H9 (cell line): ENCODE results near the gene SOCS7. TPM values are rescaled to one million over a fixed set of nuclear protein-coding genes. Genes with fewer than 3 reads are reported as not detected.
A peak's percentile ranks its signal among the peaks of the same experiment; 100 is the strongest.

ENCODE experiments used
- DNase-seq: peaks from one replicate; pipeline ENCODE4 v3.0.0-alpha.2; 2017
- H2AFZ ChIP-seq: one replicate; pipeline ENCODE4 v1.6.1; 2013; ENCODE audit warnings: mild to moderate bottlenecking, low read length, control low read depth, moderate library complexity
- H2AK5ac ChIP-seq: 2 replicates; pipeline ENCODE4 v1.6.1; 2013; ENCODE audit warnings: low read length, control low read depth, mixed read lengths; ENCODE audit not compliant: insufficient read length
- H2BK120ac ChIP-seq: one replicate; pipeline ENCODE4 v1.6.1; 2013; ENCODE audit warnings: low read depth, mild to moderate bottlenecking, low read length, control low read depth, inconsistent platforms; ENCODE audit not compliant: poor library complexity, severe bottlenecking
- H2BK12ac ChIP-seq: 2 replicates; pipeline ENCODE4 v1.6.1; 2013; ENCODE audit warnings: low read length, control low read depth, mixed read lengths, low read depth; ENCODE audit not compliant: insufficient read length
- H2BK15ac ChIP-seq: 2 replicates; pipeline ENCODE4 v1.6.1; 2013; ENCODE audit warnings: low read depth, low read length, control low read depth
- H2BK20ac ChIP-seq: one replicate; pipeline ENCODE4 v1.6.1; 2013; ENCODE audit warnings: low read depth, mild to moderate bottlenecking, low read length, control low read depth, inconsistent platforms; ENCODE audit not compliant: poor library complexity, severe bottlenecking
- H2BK5ac ChIP-seq: 2 replicates; pipeline ENCODE4 v1.6.1; 2013; ENCODE audit warnings: low read length, control low read depth, mixed read lengths; ENCODE audit not compliant: insufficient read length
- H3K14ac ChIP-seq: 2 replicates; pipeline ENCODE4 v1.6.1; 2013; ENCODE audit warnings: low read length, control low read depth; ENCODE audit not compliant: insufficient read depth
- H3K18ac ChIP-seq: 2 replicates; pipeline ENCODE4 v1.6.1; 2013; ENCODE audit warnings: low read depth, mild to moderate bottlenecking, mixed read lengths, low read length, control low read depth; ENCODE audit not compliant: insufficient read length
- H3K23ac ChIP-seq: 2 replicates; pipeline ENCODE4 v1.6.1; 2013; ENCODE audit warnings: low read length, control low read depth, mixed read lengths, low read depth; ENCODE audit not compliant: insufficient read length
- H3K23me2 ChIP-seq: 2 replicates; pipeline ENCODE4 v1.6.1; 2013; ENCODE audit warnings: low read depth, mild to moderate bottlenecking, mixed read lengths, low read length, control low read depth; ENCODE audit not compliant: insufficient read length, poor library complexity, severe bottlenecking
- H3K27ac ChIP-seq: 2 replicates; pipeline ENCODE4 v1.5.1; 2013; ENCODE audit warnings: low read length, control low read depth, mixed read lengths, low read depth; ENCODE audit not compliant: insufficient read length
- H3K27me3 ChIP-seq: 2 replicates; pipeline ENCODE4 v1.6.1; 2013; ENCODE audit warnings: low read length, control low read depth, inconsistent platforms; ENCODE audit not compliant: insufficient read depth
- H3K4ac ChIP-seq: 2 replicates; pipeline ENCODE4 v1.6.1; 2013; ENCODE audit warnings: low read depth, mild to moderate bottlenecking, control low read depth, inconsistent platforms, low read length, moderate library complexity
- H3K4me1 ChIP-seq: 2 replicates; pipeline ENCODE4 v1.6.1; 2013; ENCODE audit warnings: low read length, control low read depth, inconsistent platforms; ENCODE audit not compliant: insufficient read depth
- H3K4me2 ChIP-seq: 2 replicates; pipeline ENCODE4 v1.6.1; 2013; ENCODE audit warnings: low read length, control low read depth, mixed read lengths; ENCODE audit not compliant: insufficient read length, insufficient read depth
- H3K56ac ChIP-seq: 2 replicates; pipeline ENCODE4 v1.6.1; 2013; ENCODE audit warnings: low read depth, mild to moderate bottlenecking, mixed read lengths, low read length, control low read depth; ENCODE audit not compliant: insufficient read length
- H3K79me1 ChIP-seq: 2 replicates; pipeline ENCODE4 v1.6.1; 2013; ENCODE audit warnings: low read depth, mild to moderate bottlenecking, moderate library complexity, low read length, control low read depth, inconsistent platforms; ENCODE audit not compliant: insufficient read depth, poor library complexity, severe bottlenecking
- H3K79me2 ChIP-seq: 2 replicates; pipeline ENCODE4 v1.6.1; 2013; ENCODE audit warnings: low read length, control low read depth, inconsistent platforms; ENCODE audit not compliant: insufficient read depth
- H3K9ac ChIP-seq: 2 replicates; pipeline ENCODE4 v1.6.1; 2013; ENCODE audit warnings: low read length, control low read depth, mixed read lengths; ENCODE audit not compliant: insufficient read length; ENCODE audit errors: extremely low read depth
- H3K9me3 ChIP-seq: one replicate; pipeline ENCODE4 v1.6.1; 2013; ENCODE audit warnings: low read depth, low read length, inconsistent platforms; ENCODE audit not compliant: control insufficient read depth
- H3T11ph ChIP-seq: one replicate; pipeline ENCODE4 v1.6.1; 2013; ENCODE audit warnings: mild to moderate bottlenecking, low read length, control low read depth, inconsistent platforms
- H4K20me1 ChIP-seq: one replicate; pipeline ENCODE4 v1.6.1; 2013; ENCODE audit not compliant: control insufficient read depth, insufficient read length, insufficient read depth
- H4K5ac ChIP-seq: 2 replicates; pipeline ENCODE4 v1.6.1; 2013; ENCODE audit warnings: low read depth, mild to moderate bottlenecking, mixed read lengths, low read length, control low read depth; ENCODE audit not compliant: insufficient read length
- H4K8ac ChIP-seq: replicated peaks from 2 replicates; pipeline ENCODE4 v1.6.1; 2013; ENCODE audit warnings: low read length, control low read depth, mixed read lengths, low read depth; ENCODE audit not compliant: insufficient read length
- H4K91ac ChIP-seq: 2 replicates; pipeline ENCODE4 v1.6.1; 2013; ENCODE audit warnings: low read depth, mild to moderate bottlenecking, moderate library complexity, mixed read lengths, low read length, control low read depth; ENCODE audit not compliant: insufficient read length
- H3K27ac Mint-ChIP-seq, 3 experiments: 2 replicates in 2 of 3; 3 replicates in 1 of 3; pipeline ENCODE4 v1.8.0; 2020 to 2021; ENCODE audit warnings: mixed read lengths in 3 of 3, mild to moderate bottlenecking in 1 of 3, moderate library complexity in 1 of 3
- H3K27me3 Mint-ChIP-seq: 2 replicates; pipeline ENCODE4 v1.8.0; 2021; ENCODE audit warnings: low read depth, mild to moderate bottlenecking, moderate library complexity, mixed read lengths
- H3K36me3 Mint-ChIP-seq, 3 experiments: 2 replicates in 2 of 3; 3 replicates in 1 of 3; pipeline ENCODE4 v1.8.0; 2020 to 2021; ENCODE audit warnings: low read depth in 3 of 3, mixed read lengths in 3 of 3; ENCODE audit not compliant: insufficient read depth in 1 of 3
- H3K4me1 Mint-ChIP-seq, 2 experiments: 2 replicates each; pipeline ENCODE4 v1.8.0; 2020; ENCODE audit warnings: mixed read lengths in 2 of 2
- H3K4me3 Mint-ChIP-seq, 2 experiments: 2 replicates in 1 of 2; 3 replicates in 1 of 2; pipeline ENCODE4 v1.8.0; 2020 to 2021; ENCODE audit warnings: mild to moderate bottlenecking in 2 of 2, mixed read lengths in 2 of 2, moderate library complexity in 1 of 2
- H3K9me3 Mint-ChIP-seq, 2 experiments: 2 replicates in 1 of 2; 3 replicates in 1 of 2; pipeline ENCODE4 v1.8.0; 2020; ENCODE audit warnings: mild to moderate bottlenecking in 2 of 2, mixed read lengths in 2 of 2, moderate library complexity in 1 of 2
- CTCF ChIP-seq: fragments of 200-600 bp; sonication (generic); conservative IDR thresholded peaks from 3 replicates; pipeline ENCODE4 v1.8.0; 2021; ENCODE audit warnings: antibody characterized with exemption, mild to moderate bottlenecking
- WGBS: extraction: QIAGEN DNeasy Blood & Tissue Kit; methylation state at CpG from one replicate; pipeline ENCODE4 v1.1.7; 2013; ENCODE audit warnings: missing lambda C conversion rate, low lambda C conversion rate, mixed read lengths; ENCODE audit not compliant: insufficient read length; ENCODE audit errors: extremely low coverage; 5-methylcytosine and 5-hydroxymethylcytosine counted together
- total RNA-seq: library from RNA; stranded (reverse); gene quantifications from 2 replicates; pipeline ENCODE4 v1.2.1, GENCODE V29; 2021

The SOCS7 gene
- total RNA-seq, 1 experiment from 2014 or later = 31.0 TPM

- peak overlapping the region; percentile 12 for H3K4me2 ChIP-seq
- no peaks in the 10 kb centered on the region for H3K27me3 Mint-ChIP-seq
- H3K23me2 ChIP-seq = peaks cover 8% of the 10 kb centered on the region
- WGBS = no CpG with 5 or more reads among the region's 7 CpGs
- H2AFZ ChIP-seq = no peak overlapping the region
- H3K79me2 ChIP-seq = peaks cover 7% of the 10 kb centered on the region; the same call in 1 of the 2 replicates
- no peak overlapping the region for H3K27ac ChIP-seq
- DNase-seq = no peak
- no peak overlapping the region for H2BK120ac ChIP-seq
- H3K4ac ChIP-seq = no peak overlapping the region
- H3K56ac ChIP-seq = no peak overlapping the region
- H3K4me1 ChIP-seq = peaks cover 7% of the 10 kb centered on the region; the same call in 1 of the 2 replicates
- peaks cover 3% of the 10 kb centered on the region for H3K79me1 ChIP-seq
- no peak overlapping the region for H4K91ac ChIP-seq
- H2BK12ac ChIP-seq = no peak overlapping the region
- no peak overlapping the region for H2AK5ac ChIP-seq
- no peak overlapping the region for H3K14ac ChIP-seq
- no peak for TF ChIP-seq CTCF
- H3K9me3 Mint-ChIP-seq = no peaks in the 10 kb centered on the region
- H3K4me3 Mint-ChIP-seq = peak overlapping the region in 1 of 2 experiments; percentile 39; a peak in 2 of 5 replicates
- no peak overlapping the region for H3K9ac ChIP-seq
- no peak overlapping the region for H3K18ac ChIP-seq
- no peak overlapping the region for H3K27ac Mint-ChIP-seq
- peaks cover 50 to 58% of the 10 kb centered on the region in 2 experiments for H3K4me1 Mint-ChIP-seq
- no peak overlapping the region for H3T11ph ChIP-seq
- H3K9me3 ChIP-seq = no peaks in the 10 kb centered on the region
- H2BK5ac ChIP-seq = no peak overlapping the region
- H3K27me3 ChIP-seq = no peaks in the 10 kb centered on the region
- no peaks in the 10 kb centered on the region for H4K20me1 ChIP-seq
- H2BK20ac ChIP-seq = no peak overlapping the region
- no peak overlapping the region for H4K8ac ChIP-seq
- no peak overlapping the region for H2BK15ac ChIP-seq
- no peak overlapping the region for H4K5ac ChIP-seq
- H3K23ac ChIP-seq = no peak overlapping the region
- H3K36me3 Mint-ChIP-seq = no peaks in the 10 kb centered on the region; a peak in 1 of 7 replicates
These were observed 2.8 kb downstream of the SOCS7 start for GRCh38 chr17:38354466-38354865.
